Endothelial cell of umbilical vein (primary cell): ENCODE measurements around the gene MTTP. TPM values are rescaled to one million over a fixed set of nuclear protein-coding genes. Genes with fewer than 3 reads are reported as not detected.

Experiments used
- BruUV-seq: library from RNA; stranded (reverse); fragments of 400-500 nt; replicated peaks from 2 replicates; lab custom pipeline; 2021; lab: Mats Ljungman, UMichigan
- CTCF ChIA-PET: fragments of 300-600, 350-600 bp; sonication (Branson Sonifier 250); formaldehyde crosslinking; loops from one replicate; lab custom pipeline; 2021; ENCODE audit warnings: antibody characterized with exemption, inconsistent platforms; lab: Charles Lee
- POLR2A ChIA-PET: fragments of 300-600, 350-600 bp; sonication (Branson Sonifier 250); formaldehyde crosslinking; loops from one replicate; lab custom pipeline; 2021; ENCODE audit warnings: antibody characterized with exemption, inconsistent platforms; lab: Charles Lee
- DNase-seq: peaks from one replicate; pipeline ENCODE4 v3.0.0-alpha.2; 2011; ENCODE audit warnings: low read depth, low spot score
- FAIRE-seq: peaks from 2 replicates; lab custom pipeline; 2011; peaks lifted over from hg19 to GRCh38; lab: Jason Lieb, UNC
- H2AFZ ChIP-seq: 2 replicates; pipeline ENCODE4 v1.6.0; 2012; ENCODE audit warnings: low read depth, low read length, control low read depth, inconsistent platforms
- H3K27ac ChIP-seq: 2 replicates; pipeline ENCODE4 v1.5.1; 2011; ENCODE audit warnings: low read depth, mild to moderate bottlenecking, control low read depth, low read length, moderate library complexity; ENCODE audit not compliant: insufficient read depth
- H3K27me3 ChIP-seq, 2 experiments: 2 replicates each; pipeline versions ENCODE4 v1.6.0 to v1.6.1; 2011; ENCODE audit warnings: low read length in 2 of 2, mixed read lengths in 1 of 2; ENCODE audit not compliant: control insufficient read depth in 2 of 2, insufficient read depth in 2 of 2
- H3K36me3 ChIP-seq, 2 experiments: 2 replicates in 1 of 2; 3 replicates in 1 of 2; pipeline ENCODE4 v1.5.1; 2011; ENCODE audit warnings: low read length in 2 of 2, mild to moderate bottlenecking in 1 of 2, moderate library complexity in 1 of 2; ENCODE audit not compliant: control insufficient read depth in 2 of 2, insufficient read depth in 2 of 2; ENCODE audit errors: extremely low read depth in 1 of 2
- H3K4me1 ChIP-seq: 3 replicates; pipeline ENCODE4 v1.5.1; 2011; ENCODE audit warnings: mild to moderate bottlenecking, low read length; ENCODE audit not compliant: control insufficient read depth, insufficient read depth; ENCODE audit errors: extremely low read depth
- H3K4me2 ChIP-seq: 2 replicates; pipeline ENCODE4 v1.6.1; 2011; ENCODE audit warnings: low read length, control low read depth, mixed read lengths; ENCODE audit not compliant: insufficient read depth
- H3K4me3 ChIP-seq, 3 experiments: fragments of 200-600 bp in 1 of 3; sonication (generic), shearing (Covaris generic) in 1 of 3; replicated peaks in 1 of 3; 2 replicates each; pipeline ENCODE4 v1.5.1; 2011 to 2016; ENCODE audit warnings: control low read depth in 3 of 3, low read length in 3 of 3, mild to moderate bottlenecking in 2 of 3, inconsistent platforms in 1 of 3, low read depth in 1 of 3, moderate library complexity in 1 of 3; ENCODE audit not compliant: insufficient read depth in 1 of 3
- H3K79me2 ChIP-seq: 2 replicates; pipeline ENCODE4 v1.6.0; 2012; ENCODE audit warnings: low read length, inconsistent platforms; ENCODE audit not compliant: control insufficient read depth, insufficient read depth
- H3K9ac ChIP-seq: replicated peaks from 2 replicates; pipeline ENCODE3; 2011; ENCODE audit warnings: low read length, control low read depth; ENCODE audit not compliant: insufficient read depth; ENCODE audit errors: extremely low read depth
- H3K9me1 ChIP-seq: replicated peaks from 3 replicates; pipeline ENCODE4 v1.6.0; 2011; ENCODE audit warnings: mild to moderate bottlenecking, low read length; ENCODE audit not compliant: control insufficient read depth, insufficient read depth; ENCODE audit errors: extremely low read depth
- H3K9me3 ChIP-seq: replicated peaks from 2 replicates; pipeline ENCODE4 v1.5.1; 2012; ENCODE audit warnings: low read length, inconsistent platforms; ENCODE audit not compliant: control insufficient read depth, insufficient read depth
- H4K20me1 ChIP-seq: replicated peaks from 2 replicates; pipeline ENCODE3; 2011; ENCODE audit warnings: mild to moderate bottlenecking, low read length; ENCODE audit not compliant: control insufficient read depth, insufficient read depth; ENCODE audit errors: extremely low read depth
- CTCF ChIP-seq, 2 donors: IDR thresholded peaks; 1 replicate in 1 of 2; 2 replicates in 1 of 2; pipeline ENCODE4 v1.5.1; 2011; ENCODE audit warnings: low read length in 2 of 2, mild to moderate bottlenecking in 2 of 2, moderate library complexity in 2 of 2, control low read depth in 1 of 2, inconsistent platforms in 1 of 2, low read depth in 1 of 2; ENCODE audit not compliant: insufficient read depth in 1 of 2; ENCODE audit errors: extremely low read depth in 1 of 2
- EZH2 ChIP-seq: IDR thresholded peaks from 2 replicates; pipeline ENCODE4 v1.6.1; 2012; ENCODE audit warnings: borderline replicate concordance, low read depth, mild to moderate bottlenecking, moderate library complexity, low read length, inconsistent platforms; ENCODE audit not compliant: severe bottlenecking
- FOS ChIP-seq: IDR thresholded peaks from 2 replicates; pipeline ENCODE4 v1.6.1; 2011; ENCODE audit warnings: mild to moderate bottlenecking, low read length, moderate library complexity, borderline replicate concordance; ENCODE audit not compliant: insufficient read depth
- GATA2 ChIP-seq: IDR thresholded peaks from 2 replicates; pipeline ENCODE4 v1.7.0; 2011; ENCODE audit warnings: low read depth, mild to moderate bottlenecking, moderate library complexity, mixed read lengths, low read length; ENCODE audit not compliant: insufficient read length, insufficient read depth
- JUN ChIP-seq: IDR thresholded peaks from 2 replicates; pipeline ENCODE4 v1.6.1; 2011; ENCODE audit warnings: borderline replicate concordance, low read depth; ENCODE audit not compliant: insufficient read length, insufficient read depth
- MAX ChIP-seq: IDR thresholded peaks from 2 replicates; pipeline ENCODE4 v1.6.1; 2011; ENCODE audit not compliant: insufficient read depth, insufficient read length
- MYC ChIP-seq: IDR thresholded peaks from one replicate; pipeline ENCODE4 v1.6.1; 2011; ENCODE audit warnings: mild to moderate bottlenecking, low read depth, low read length
- POLR2A ChIP-seq: IDR thresholded peaks from 2 replicates; pipeline ENCODE4 v1.6.1; 2012; ENCODE audit warnings: low read depth, mild to moderate bottlenecking, control low read depth, low read length
- POLR2AphosphoS5 ChIP-seq: IDR thresholded peaks from 2 replicates; pipeline ENCODE4 v1.6.1; 2012; ENCODE audit warnings: low read depth, mild to moderate bottlenecking, control low read depth, low read length, moderate library complexity; ENCODE audit not compliant: insufficient read depth
- dilution Hi-C: fragments of 300-500 bp; cut with MboI; formaldehyde crosslinking; loops from one replicate; pipeline ENCODE4 v1.15.0; 2019; ENCODE audit warnings: low sequenced_read_pairs; ENCODE audit not compliant: extremely low pct_ligation_motif_present
- intact Hi-C: fragments of 100-400 bp; cut with micrococcal nuclease; formaldehyde crosslinking; loops from one replicate; pipeline ENCODE4 v1.10.0; 2022
- polyA plus RNA-seq, 4 experiments: library from polyadenylated mRNA; depleted of rRNA in 3 of 4; stranded (reverse) in 3 of 4; unstranded in 1 of 4; fragments of >200 nt; gene quantifications; 2 replicates each; pipeline versions ENCODE4 v1.2.1 to v1.2.3, GENCODE V29; 2011 to 2012; ENCODE audit warnings: missing spikeins in 1 of 4
- total RNA-seq: library from RNA; stranded (reverse); gene quantifications from 2 replicates; pipeline ENCODE4 v1.2.3, GENCODE V29; 2021

The MTTP gene
- total and polyA plus RNA-seq, 2 donors (not counting 3 experiments of a cell fraction or from before 2014, with no cell fraction given) = not detected

- no TSS peak for BruUV-seq
- no peak for FAIRE-seq
- intact Hi-C loops = no loop called here
- Histone ChIP-seq H3K9me3 (no peaks in the 10 kb centered on the region), H3K36me3 (no peaks in the 10 kb centered on the region), H3K4me3 (no peak overlapping the region), H3K9me1 (no peaks in the 10 kb centered on the region), H3K4me2 (no peak overlapping the region), H3K27ac (no peak overlapping the region), H3K27me3 (peaks cover 0 to 3% of the 10 kb centered on the region in 2 experiments), H3K4me1 (no peaks in the 10 kb centered on the region), H3K79me2 (no peaks in the 10 kb centered on the region), H3K9ac (no peak overlapping the region), H2AFZ (no peak overlapping the region), H4K20me1 (no peaks in the 10 kb centered on the region)
- dilution Hi-C loops = no loop called here
- ChIA-PET CTCF (no interaction called here), POLR2A (no interaction called here)
- DNase-seq = no peak
- no peak for TF ChIP-seq POLR2A
- TF ChIP-seq JUN = no peak
- TF ChIP-seq CTCF (IDR thresholded peaks at IDR 0.05; ENCODE audit: extremely low read depth in 1 of 2, insufficient read depth in 1 of 2, low read depth in 1 of 2, low read length in 2 of 2) = no peak
- no peak for TF ChIP-seq GATA2
- TF ChIP-seq MYC = no peak
- TF ChIP-seq MAX = no peak
- no peak for TF ChIP-seq POLR2AphosphoS5
- no peak for TF ChIP-seq EZH2
- no peak for TF ChIP-seq FOS
These were observed 49.6 kb downstream of the MTTP start for GRCh38 chr4:99624141-99624719.
